GM21786 (cell line): ENCODE measurements around the gene GLT1D1.

Experiments used
- ATAC-seq: cut with Tn5 transposase; IDR thresholded peaks from one replicate; pipeline ENCODE4 v1.9.1; 2021; ENCODE audit not compliant: unreplicated experiment

The GLT1D1 gene

GRCh38 chr12:128852026-128852698 lies 1.1 kb upstream of the GLT1D1 start:
- no peak for ATAC-seq

DNA sequence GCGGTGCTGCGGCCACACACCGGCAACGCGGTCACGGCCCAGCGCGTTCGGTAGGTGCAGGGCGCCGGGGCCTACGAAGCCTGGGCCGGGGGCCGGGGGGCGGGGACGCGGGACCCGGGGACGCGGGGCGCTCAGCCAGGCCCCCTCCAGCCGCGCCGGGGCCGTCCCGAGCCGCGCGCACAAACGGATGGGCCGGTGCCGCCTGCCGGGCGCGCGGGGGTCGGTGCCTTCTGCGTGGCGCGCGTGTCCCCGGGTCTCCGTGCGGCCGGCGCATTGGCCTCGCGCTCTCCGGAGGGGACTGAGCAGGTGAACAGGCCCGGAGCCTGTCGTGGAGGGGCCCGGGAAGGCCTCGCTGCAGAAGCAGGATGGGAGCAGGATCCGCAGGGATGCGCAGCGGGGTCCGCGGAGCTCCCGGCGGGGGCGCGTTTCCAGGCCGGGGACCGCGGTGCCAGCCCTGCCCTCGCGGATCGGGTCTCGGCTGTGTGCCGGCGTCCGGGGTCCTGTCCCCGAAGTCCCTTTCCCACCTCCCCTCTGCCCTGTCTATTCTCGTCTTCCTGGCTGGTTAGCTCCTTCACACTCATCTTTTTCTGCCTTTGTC lies 421 bp downstream of the GLT1D1 start:
- ATAC-seq = no peak

DNA sequence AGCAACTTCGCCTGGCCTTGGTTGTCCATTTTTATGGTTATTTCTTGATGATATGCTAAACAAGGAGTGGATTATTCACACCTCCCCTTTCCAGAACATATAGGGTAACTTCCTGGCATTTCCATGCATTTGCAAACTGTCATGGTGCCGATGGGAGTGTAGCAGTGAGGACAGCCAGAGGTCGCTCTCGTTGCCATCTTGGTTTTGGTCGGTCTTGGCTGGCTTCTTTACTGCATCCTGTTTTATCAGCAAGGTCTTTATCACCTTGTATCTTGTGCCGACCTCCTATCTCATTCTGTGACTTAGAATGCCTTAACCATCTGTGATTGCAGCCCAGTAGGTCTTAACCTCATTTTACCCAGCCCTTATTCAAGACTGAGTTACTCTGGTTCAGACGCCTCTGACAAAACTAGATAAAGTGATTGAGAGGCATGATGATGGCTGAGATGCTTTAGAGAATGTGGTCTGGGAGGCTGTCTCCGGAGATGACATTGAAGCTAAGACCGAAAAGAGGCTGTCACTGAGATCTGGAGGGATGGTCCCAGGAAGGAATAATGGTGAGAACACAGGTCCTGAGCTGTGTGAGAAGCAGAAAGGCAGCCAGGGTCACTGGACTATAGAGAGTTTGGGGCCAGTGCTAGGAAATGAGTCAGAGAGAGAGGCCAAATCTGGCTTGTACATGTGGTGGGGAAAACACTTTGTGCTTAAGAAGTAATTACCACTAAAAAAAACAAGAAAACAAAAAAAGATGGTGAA lies 2.9 kb downstream of the GLT1D1 start:
- ATAC-seq = no peak

- no peak for ATAC-seq
These were observed 3.5 kb downstream of the GLT1D1 start for GRCh38 chr12:128856791-128857078.

DNA sequence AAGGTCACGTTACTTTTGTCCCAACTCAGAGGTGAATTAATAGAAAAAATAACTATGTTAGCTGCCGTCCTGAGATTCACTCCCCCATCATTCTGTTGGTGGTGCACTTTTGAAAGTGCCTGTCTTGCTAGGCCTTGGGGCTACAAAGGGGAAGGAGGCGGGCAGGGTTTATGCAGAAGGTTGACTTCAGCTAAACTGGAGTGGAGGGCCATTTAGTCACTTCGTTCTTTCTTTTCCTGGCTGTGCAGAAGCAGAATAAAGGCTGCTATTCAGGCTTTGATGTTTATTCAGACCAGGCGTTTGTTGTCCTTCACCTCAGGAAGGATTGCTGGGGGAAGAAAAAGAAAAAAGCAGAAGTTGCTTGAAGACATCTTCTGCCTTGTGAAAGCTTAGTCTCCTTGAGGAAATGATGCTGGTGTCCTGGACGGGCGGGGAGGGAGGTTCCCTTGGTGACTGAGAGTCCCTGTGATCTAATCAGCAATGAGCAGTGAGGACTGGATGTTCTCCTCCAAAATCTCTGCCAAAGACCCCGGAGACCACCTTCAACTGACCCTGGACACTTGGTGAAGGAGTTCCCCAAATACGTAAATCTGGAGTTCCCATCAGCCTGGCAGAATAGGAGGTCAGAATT lies 4.0 kb downstream of the GLT1D1 start:
- ATAC-seq = no peak

DNA sequence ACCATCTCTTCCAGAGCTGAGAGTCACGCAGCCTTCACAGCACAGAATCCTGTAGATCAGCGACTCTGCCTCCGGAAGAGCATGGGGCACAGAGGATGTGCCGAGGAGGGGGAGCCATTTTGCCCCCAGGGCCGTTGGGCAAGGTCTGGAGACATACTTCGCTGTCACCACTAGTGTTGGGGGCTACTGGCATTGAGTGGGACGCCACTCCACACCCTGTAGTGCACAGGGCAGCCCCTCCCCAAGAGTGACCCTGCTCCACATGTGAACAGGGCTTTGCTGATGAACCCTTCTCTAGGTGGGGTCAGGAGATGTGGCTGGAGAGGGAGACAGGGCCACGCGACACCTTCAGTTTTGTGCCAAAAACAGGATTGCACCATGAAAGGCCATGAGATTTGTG lies 6.0 kb downstream of the GLT1D1 start:
- no peak for ATAC-seq

GRCh38 chr12:128861226-128862016 lies 8.1 kb downstream of the GLT1D1 start:
- ATAC-seq = no peak

DNA sequence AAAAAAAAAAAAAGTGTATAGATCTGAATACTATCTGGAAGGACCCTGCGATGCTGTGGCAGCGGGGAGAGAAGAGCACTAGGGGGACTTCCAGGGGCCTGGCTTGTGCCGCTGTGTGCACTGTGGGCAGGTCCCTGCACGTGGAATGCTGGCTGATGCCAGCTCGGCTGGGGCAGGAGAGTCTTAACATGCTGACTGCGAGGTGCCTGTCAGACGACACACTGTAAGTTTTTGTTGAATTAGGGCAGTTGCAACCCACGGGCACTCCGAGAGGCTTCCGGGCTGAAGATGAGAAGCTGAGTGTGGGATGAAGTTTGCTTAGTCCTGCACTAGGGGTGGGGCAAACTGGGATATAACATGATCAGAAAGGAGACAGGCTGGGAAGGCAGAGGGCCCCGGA lies 10.7 kb downstream of the GLT1D1 start:
- ATAC-seq = no peak

DNA sequence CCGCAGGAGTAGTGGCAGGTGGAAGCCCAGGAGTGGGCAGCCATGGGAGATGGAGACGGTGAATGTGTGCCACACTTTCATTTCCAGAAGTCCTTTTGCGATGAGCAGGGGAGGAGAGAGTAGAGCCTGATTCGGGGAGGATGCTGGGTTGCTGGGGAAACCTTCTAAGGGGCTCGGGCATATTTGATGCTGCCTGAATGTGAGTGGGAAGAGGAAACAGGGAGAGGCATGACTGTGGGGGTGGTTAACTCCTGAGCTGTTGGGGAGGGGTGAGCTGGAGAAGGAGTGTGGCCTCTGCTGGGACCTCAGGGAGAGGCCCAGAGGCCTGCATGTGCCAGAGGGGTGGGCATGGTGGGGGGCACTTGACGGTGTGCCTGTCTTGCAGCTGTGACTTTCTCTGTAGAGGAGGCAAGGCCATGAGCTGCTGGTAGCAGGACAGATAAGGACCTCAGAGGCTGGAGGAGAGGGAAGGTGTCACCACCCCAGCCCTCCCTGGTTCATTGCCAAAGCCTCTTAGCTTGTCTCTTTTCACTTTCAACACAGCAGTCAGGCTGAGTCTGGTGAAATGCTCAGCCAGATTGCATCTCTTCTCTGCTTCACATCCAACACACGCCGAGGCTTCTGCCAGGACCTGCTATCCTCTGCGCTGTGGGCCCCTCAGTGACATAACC lies 11.4 kb downstream of the GLT1D1 start:
- no peak for ATAC-seq

DNA sequence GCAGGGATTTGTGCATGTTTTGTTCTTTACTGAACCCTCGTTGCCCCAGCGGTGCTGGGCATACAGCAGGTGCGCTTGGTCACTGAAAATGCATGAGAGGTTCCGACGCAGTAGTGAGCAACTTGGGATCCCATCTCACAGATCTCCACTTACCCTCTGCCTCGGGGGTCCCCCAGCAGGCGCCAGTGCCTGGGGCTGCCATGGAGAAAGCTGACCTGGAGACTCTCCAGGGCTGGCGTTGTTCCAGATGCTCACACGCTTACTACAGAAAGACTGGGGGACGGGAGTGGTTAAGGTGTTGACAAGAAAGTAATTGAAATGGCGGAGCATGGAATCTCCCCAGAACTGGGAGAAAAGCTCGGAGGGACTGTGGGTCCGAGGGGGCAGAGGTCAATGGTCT lies 14.2 kb downstream of the GLT1D1 start:
- ATAC-seq = no peak

DNA sequence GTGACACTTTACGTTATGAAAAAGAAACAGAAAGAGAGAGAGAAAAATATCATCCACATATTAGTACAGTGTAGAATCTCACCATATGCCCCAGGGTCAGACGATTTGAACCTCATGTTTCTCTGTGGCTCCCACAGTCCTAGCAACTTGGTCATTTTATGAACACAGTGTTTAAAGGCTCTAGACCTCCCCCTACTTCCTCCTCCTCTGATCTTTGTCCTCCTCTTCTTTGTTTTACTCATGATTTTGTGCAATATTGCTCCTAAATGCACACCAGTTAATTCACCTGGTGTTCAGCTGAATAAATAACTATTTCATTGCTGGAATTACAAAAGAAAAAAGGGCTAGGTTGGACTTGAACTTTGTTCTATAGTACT lies 18.2 kb downstream of the GLT1D1 start:
- ATAC-seq = peak; percentile 50

GRCh38 chr12:128872303-128872702 lies 19.0 kb downstream of the GLT1D1 start:
- no peak for ATAC-seq

DNA sequence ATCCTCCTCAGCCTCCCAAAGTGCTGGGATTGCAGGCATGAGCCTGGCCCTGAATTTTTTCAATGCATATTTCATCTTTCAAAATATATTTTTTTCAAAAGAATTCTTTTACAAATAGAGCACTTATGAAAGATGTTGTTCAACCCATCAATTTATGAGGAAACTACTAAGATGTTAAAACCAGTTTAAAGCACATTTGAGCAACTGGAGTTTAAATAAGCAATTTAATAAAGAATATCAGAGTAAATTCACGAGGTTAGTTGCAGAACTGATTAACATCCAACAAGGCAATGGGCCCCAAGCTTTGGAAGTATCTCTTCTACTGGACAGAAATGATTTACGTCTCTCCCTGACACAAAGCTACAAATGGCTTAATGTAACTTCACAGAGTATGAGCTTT lies 23.3 kb downstream of the GLT1D1 start:
- ATAC-seq = no peak

DNA sequence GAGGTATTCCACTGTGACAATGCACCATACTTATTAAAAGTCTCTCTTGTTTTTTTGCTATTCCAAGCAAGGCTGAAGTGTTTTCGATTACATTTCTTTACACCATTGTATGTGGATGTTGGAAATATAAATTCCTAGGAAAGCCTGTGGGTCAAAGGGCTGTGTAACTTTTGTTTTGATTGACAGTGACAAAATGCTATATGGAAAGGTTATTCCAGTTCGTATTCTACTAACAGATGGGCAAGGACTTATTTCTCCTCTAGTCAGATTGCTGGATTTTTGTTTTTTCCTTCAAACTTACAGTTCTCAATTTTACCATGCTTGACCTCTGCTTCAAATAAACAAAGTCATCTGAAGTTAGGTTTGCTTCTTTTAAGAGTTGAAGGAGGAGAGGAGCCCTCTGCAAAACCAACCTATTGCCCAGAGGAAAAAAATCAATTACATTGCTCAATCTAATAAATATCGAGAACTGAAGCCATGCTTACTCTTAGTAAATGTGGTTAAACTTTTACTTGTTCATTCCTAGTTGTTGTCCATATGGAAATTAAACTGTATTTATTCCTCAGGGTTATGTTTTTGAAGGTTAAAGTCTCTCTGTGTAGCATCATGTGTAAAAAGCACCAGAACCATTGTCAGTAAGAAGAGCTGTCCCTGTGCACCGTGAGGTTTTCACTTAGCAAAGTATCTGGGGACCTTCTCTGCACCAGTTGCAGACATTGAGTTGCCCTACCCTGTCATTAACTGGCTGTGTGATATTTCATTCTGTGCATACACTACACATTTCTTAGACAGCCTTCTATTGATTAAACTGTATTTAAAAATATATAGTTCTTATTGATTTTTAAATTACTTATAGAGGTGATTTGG lies 26.9 kb downstream of the GLT1D1 start:
- ATAC-seq = no peak

GRCh38 chr12:128891856-128892255 lies 38.6 kb downstream of the GLT1D1 start:
- no peak for ATAC-seq

DNA sequence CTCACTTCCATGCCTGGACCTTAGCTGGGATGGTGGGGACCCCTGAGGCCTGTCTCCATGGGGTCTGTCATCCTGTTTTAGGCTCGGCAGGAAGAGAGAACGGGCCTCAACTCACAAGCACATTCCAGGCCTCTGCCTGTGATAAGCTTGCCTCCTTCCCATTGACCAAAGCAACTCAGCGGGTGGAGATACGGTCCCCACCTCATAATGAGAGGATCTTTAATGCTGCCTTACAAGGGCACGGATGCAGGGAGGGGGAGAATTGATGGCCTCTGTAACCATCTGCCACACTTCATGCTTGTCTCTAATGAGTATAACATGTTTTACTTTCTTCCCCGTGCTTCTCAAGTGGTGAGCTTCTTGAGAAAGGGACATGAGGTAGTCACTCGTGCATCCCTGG lies 50.0 kb downstream of the GLT1D1 start:
- ATAC-seq = no peak

DNA sequence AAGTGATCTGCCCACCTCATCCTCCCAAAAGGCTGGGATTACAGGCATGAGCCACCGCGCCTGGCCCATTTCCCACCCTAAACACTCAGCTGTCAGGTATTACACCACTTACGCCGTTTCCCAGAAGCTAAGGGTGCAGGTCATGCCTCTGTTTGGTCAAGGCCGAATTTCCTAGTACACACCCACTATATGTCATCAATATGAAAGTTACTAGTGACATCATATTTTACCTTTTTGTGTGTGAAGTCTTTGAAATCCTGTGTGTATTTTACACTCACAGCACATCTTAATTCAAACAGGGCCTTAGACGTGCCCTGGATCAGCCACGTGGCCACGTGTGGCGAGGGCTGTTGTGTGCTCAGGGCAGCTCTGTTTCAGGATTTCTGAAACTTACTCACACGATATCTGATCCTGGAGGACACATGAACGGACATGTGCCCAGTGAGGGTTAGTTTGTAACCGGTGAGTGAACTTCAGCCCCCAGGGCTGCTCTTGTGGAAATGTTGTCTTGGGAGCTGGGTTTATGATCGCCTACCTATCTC lies 51.8 kb downstream of the GLT1D1 start:
- ATAC-seq = no peak

- ATAC-seq = no peak
These were observed 53.3 kb downstream of the GLT1D1 start for GRCh38 chr12:128906485-128907137.

DNA sequence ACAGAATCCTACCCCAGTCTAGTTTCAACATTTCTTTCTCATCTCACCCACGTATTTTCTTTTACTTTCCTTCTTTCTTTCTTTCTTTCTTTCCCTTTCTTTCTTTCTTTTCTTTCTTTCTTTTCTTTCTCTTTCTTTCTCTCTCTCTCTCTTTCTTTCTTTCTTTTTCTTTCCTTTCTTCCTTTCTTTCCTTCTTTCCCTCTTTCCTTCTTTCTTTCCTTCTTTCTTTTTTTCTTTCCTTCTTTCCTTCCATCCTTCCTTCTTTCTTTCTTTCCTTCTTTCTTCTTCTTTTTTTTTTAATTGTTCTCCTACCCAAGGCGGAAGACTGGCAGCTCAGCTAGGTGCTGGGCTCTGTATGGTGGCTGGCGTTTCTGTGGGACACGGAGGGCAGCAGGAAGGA lies 55.0 kb downstream of the GLT1D1 start:
- ATAC-seq = no peak
